Chondrocyte (in vitro differentiated cells): ENCODE measurements around the gene TP53INP2. TPM values are rescaled to one million over a fixed set of nuclear protein-coding genes. Genes with fewer than 3 reads are reported as not detected.

Source experiments
- DNase-seq: peaks from one replicate; pipeline ENCODE4 v3.0.0; 2021; ENCODE audit warnings: mixed read lengths, low spot score
- H3K27ac Mint-ChIP-seq: one replicate; pipeline ENCODE4 v1.8.0; 2021; ENCODE audit warnings: mild to moderate bottlenecking, moderate library complexity, mixed read lengths; ENCODE audit not compliant: unreplicated experiment
- H3K27me3 Mint-ChIP-seq: 2 replicates; pipeline ENCODE4 v1.8.0; 2021; ENCODE audit warnings: low read depth, mixed read lengths
- H3K36me3 Mint-ChIP-seq: 2 replicates; pipeline ENCODE4 v1.8.0; 2021; ENCODE audit warnings: low read depth, mixed read lengths
- H3K4me1 Mint-ChIP-seq: 2 replicates; pipeline ENCODE4 v1.8.0; 2021; ENCODE audit warnings: low read depth, mild to moderate bottlenecking, mixed read lengths
- H3K4me3 Mint-ChIP-seq: one replicate; pipeline ENCODE4 v1.8.0; 2021; ENCODE audit warnings: mild to moderate bottlenecking, moderate library complexity, mixed read lengths; ENCODE audit not compliant: unreplicated experiment
- H3K9me3 Mint-ChIP-seq: 2 replicates; pipeline ENCODE4 v1.8.0; 2021; ENCODE audit warnings: low read depth, mixed read lengths
- total RNA-seq: library from RNA; stranded (reverse); gene quantifications from 3 replicates; pipeline ENCODE4 v1.2.1, GENCODE V29; 2021
- TF ChIP-seq, protein P1 (sequence below): fragments of 200-600 bp; sonication (generic); IDR thresholded peaks from 2 replicates; pipeline ENCODE4 v1.5.0; 2021; ENCODE audit warnings: antibody characterized with exemption, mild to moderate bottlenecking, moderate library complexity

The TP53INP2 gene
- total RNA-seq, 1 donor from 2014 or later, result 59.8 TPM

DNA sequence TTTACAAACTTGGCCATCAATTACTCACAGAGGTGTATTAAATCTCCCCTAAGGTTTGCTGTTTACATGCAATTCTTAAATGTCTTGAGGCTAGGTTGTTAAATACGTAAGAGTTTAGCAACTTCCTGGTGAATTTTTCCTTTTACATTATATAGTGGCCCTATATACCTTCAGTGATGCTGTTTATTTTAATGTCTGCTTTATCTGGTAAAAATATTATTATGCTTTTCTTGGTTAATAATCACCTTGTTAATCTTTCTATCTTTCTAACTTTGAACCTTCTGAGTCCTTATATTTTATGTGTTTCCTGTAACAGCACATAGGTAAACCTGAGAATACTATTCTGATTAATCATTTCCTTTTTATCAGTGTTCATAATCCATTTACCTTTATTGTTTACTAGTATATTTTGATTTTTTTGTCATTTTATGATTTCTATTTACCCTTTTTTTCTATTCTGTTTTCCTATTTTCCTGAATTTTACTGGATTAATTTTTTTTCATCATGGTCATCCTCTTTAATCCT lies 57.9 kb downstream of the TP53INP2 start:
- Mint-ChIP-seq H3K9me3 (no peaks in the 10 kb centered on the region), H3K4me3 (no peak overlapping the region), H3K27me3 (no peaks in the 10 kb centered on the region), H3K4me1 (no peaks in the 10 kb centered on the region), H3K36me3 (peaks cover 45% of the 10 kb centered on the region), H3K27ac (no peak overlapping the region)
- TF ChIP-seq, protein P1, sequence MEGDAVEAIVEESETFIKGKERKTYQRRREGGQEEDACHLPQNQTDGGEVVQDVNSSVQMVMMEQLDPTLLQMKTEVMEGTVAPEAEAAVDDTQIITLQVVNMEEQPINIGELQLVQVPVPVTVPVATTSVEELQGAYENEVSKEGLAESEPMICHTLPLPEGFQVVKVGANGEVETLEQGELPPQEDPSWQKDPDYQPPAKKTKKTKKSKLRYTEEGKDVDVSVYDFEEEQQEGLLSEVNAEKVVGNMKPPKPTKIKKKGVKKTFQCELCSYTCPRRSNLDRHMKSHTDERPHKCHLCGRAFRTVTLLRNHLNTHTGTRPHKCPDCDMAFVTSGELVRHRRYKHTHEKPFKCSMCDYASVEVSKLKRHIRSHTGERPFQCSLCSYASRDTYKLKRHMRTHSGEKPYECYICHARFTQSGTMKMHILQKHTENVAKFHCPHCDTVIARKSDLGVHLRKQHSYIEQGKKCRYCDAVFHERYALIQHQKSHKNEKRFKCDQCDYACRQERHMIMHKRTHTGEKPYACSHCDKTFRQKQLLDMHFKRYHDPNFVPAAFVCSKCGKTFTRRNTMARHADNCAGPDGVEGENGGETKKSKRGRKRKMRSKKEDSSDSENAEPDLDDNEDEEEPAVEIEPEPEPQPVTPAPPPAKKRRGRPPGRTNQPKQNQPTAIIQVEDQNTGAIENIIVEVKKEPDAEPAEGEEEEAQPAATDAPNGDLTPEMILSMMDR, result no peak
- DNase-seq, result no peak

Other genes starting within 250 kb of the TP53INP2 start
- gene DYNLRB1, start 187.9 kb upstream of the TP53INP2 start, total RNA-seq, result 111 to 204 TPM (median 199 TPM) in 3 replicates
- gene MAP1LC3A, start 145.6 kb upstream of the TP53INP2 start, total RNA-seq, result 49.4 to 128 TPM (median 120 TPM) in 3 replicates
- 19.8 to 21.2 TPM (median 20.4 TPM) in 3 replicates for gene PIGU, start 27.3 kb upstream of the TP53INP2 start, total RNA-seq
- 21.5 to 43.3 TPM (median 42.3 TPM) in 3 replicates for gene NCOA6, start 121.3 kb downstream of the TP53INP2 start, total RNA-seq
- 10.4 to 23.9 TPM (median 23.7 TPM) in 3 replicates for gene GGT7, start 168.5 kb downstream of the TP53INP2 start, total RNA-seq
- gene ACSS2, start 172.3 kb downstream of the TP53INP2 start, total RNA-seq, result 20.5 to 34.8 TPM (median 31.8 TPM) in 3 replicates